Measurements from ENCODE around the gene SPATA6.
"Not testable (repeated sequence)": the region's sequence is repeated elsewhere in the genome, so short reads cannot be mapped to it uniquely, and the experiment has no call there.

SPATA6 gene

GRCh38 chr1:48471691-48472576 is at the start of gene SPATA6 (continued):
- no peak for TF ChIP-seq ZNF280D (tag by site-specific recombination; IDR thresholded peaks at IDR 0.05)

GRCh38 chr1:48519896-48520295 is 47.9 kb upstream of the SPATA6 start:
- CTCF ChIA-PET: interaction anchor here (0.6 to 3.1 kb wide), 2 partner anchors 11 to 1131 kb away, joined by 3 to 10 read pairs; no protein-coding TSS in a partner anchor
- H3K36me3 ChIP-seq (ENCODE audit: control insufficient read depth in 2 of 2, insufficient read depth in 1 of 2, low read length in 2 of 2); H3K4me3 ChIP-seq (ENCODE audit: low read depth, low read length); H3K4me1 ChIP-seq (ENCODE audit: control insufficient read depth, insufficient read depth, low read length); H3K9me3 ChIP-seq (ENCODE audit: control insufficient read depth, insufficient read depth, low read depth, low read length); H3K27ac ChIP-seq (ENCODE audit: extremely low read depth, low read depth, low read length); POLR2A ChIA-PET: not testable (repeated sequence)

GRCh38 chr1:48506870-48507269 is 34.9 kb upstream of the SPATA6 start:
- ChIA-PET CTCF (interaction anchor here (2.8 kb wide), 1 partner anchor 9 kb away, joined by 16 read pairs; no protein-coding TSS in a partner anchor), POLR2A (no interaction called here)
- no peak overlapping the region for H3K4me3 ChIP-seq (ENCODE audit: low read depth, low read length)
- no peak for TF ChIP-seq ZNF140 (tag by site-specific recombination; IDR thresholded peaks at IDR 0.05)
- no peak for TF ChIP-seq OVOL3 (tag by site-specific recombination; IDR thresholded peaks at IDR 0.05)
- TF ChIP-seq ZNF433 (tag by site-specific recombination; IDR thresholded peaks at IDR 0.05; ENCODE audit: low read depth): no peak
- TF ChIP-seq ZBTB6 (tag by site-specific recombination; IDR thresholded peaks at IDR 0.05): no peak
- TF ChIP-seq ZIC2 (tag by site-specific recombination; IDR thresholded peaks at IDR 0.05): no peak
- no peak for TF ChIP-seq ZBTB21 (tag by site-specific recombination; IDR thresholded peaks at IDR 0.05)
- no peak for TF ChIP-seq ZNF585B (tag by site-specific recombination; IDR thresholded peaks at IDR 0.05)
- no peak for TF ChIP-seq SP2 (tag by site-specific recombination; IDR thresholded peaks at IDR 0.05)
- TF ChIP-seq ZNF623 (tag by site-specific recombination; IDR thresholded peaks at IDR 0.05): no peak
- no peak for TF ChIP-seq BCL6B (tag by site-specific recombination; IDR thresholded peaks at IDR 0.05)
- TF ChIP-seq ZFP3 (tag by site-specific recombination; IDR thresholded peaks at IDR 0.05; ENCODE audit: low read depth): no peak
- no peak for TF ChIP-seq PRDM10 (tag by site-specific recombination; IDR thresholded peaks at IDR 0.05)
- no peak overlapping the region for H3K27ac ChIP-seq (ENCODE audit: extremely low read depth, low read depth, low read length)
- H3K4me1 ChIP-seq (ENCODE audit: control insufficient read depth, insufficient read depth, low read length): no peaks in the 10 kb centered on the region
- no peaks in the 10 kb centered on the region for H3K9me3 ChIP-seq (ENCODE audit: control insufficient read depth, insufficient read depth, low read depth, low read length)
- no peaks in the 10 kb centered on the region for H3K36me3 ChIP-seq (ENCODE audit: control insufficient read depth in 2 of 2, insufficient read depth in 1 of 2, low read length in 2 of 2)
